GM10847 (cell line): ENCODE measurements around the gene STRIP1.

ENCODE experiments used
- POLR2A ChIP-seq: IDR thresholded peaks from 2 replicates; pipeline ENCODE4 v1.6.1; 2011; ENCODE audit not compliant: insufficient read length; ENCODE audit errors: extremely low read depth

Gene STRIP1

GRCh38 chr1:110002695-110003094 lies 31.7 kb upstream of the STRIP1 start:
- no peak for TF ChIP-seq POLR2A

- TF ChIP-seq POLR2A: no peak
Measured at GRCh38 chr1:110003747-110004428, 30.5 kb upstream of the STRIP1 start.

GRCh38 chr1:110004583-110004982 lies 29.8 kb upstream of the STRIP1 start:
- no peak for TF ChIP-seq POLR2A

GRCh38 chr1:110005971-110006370 lies 28.5 kb upstream of the STRIP1 start:
- TF ChIP-seq POLR2A: no peak

- TF ChIP-seq POLR2A: no peak
Measured at GRCh38 chr1:110006516-110006915, 27.9 kb upstream of the STRIP1 start.

GRCh38 chr1:110007046-110007830 lies 27.2 kb upstream of the STRIP1 start:
- TF ChIP-seq POLR2A: no peak

- TF ChIP-seq POLR2A: no peak
Measured at GRCh38 chr1:110008971-110009565, 25.4 kb upstream of the STRIP1 start.

GRCh38 chr1:110011527-110012041 lies 22.8 kb upstream of the STRIP1 start:
- TF ChIP-seq POLR2A: no peak

- no peak for TF ChIP-seq POLR2A
Measured at GRCh38 chr1:110012100-110012780, 22.2 kb upstream of the STRIP1 start.

GRCh38 chr1:110017792-110018191 lies 16.6 kb upstream of the STRIP1 start:
- TF ChIP-seq POLR2A: no peak

GRCh38 chr1:110018396-110018795 lies 16.0 kb upstream of the STRIP1 start:
- TF ChIP-seq POLR2A: no peak

- TF ChIP-seq POLR2A: no peak
Measured at GRCh38 chr1:110019770-110020169, 14.7 kb upstream of the STRIP1 start.

GRCh38 chr1:110021285-110021684 lies 13.1 kb upstream of the STRIP1 start:
- no peak for TF ChIP-seq POLR2A

GRCh38 chr1:110024613-110025012 lies 9.8 kb upstream of the STRIP1 start:
- TF ChIP-seq POLR2A: no peak

GRCh38 chr1:110032327-110032726 lies 2.1 kb upstream of the STRIP1 start:
- TF ChIP-seq POLR2A: no peak
